ENCODE data around the gene PAX1.
A peak's percentile ranks its signal among the peaks of the same experiment; 100 is the strongest.

The PAX1 gene

GRCh38 chr20:21762646-21763045 lies 57.2 kb downstream of the PAX1 start:
- TF ChIP-seq CTCF (conservative IDR thresholded peaks at IDR 0.05) = no peak
- no peak overlapping the region for H3K27ac ChIP-seq

GRCh38 chr20:21767200-21767738 lies 61.8 kb downstream of the PAX1 start:
- H3K27ac ChIP-seq = peak overlapping the region; percentile 25; the same call in 1 of the 2 replicates
- no peak for TF ChIP-seq CTCF (conservative IDR thresholded peaks at IDR 0.05)

- TF ChIP-seq CTCF (conservative IDR thresholded peaks at IDR 0.05) = peak; percentile 82
- peak overlapping the region; percentile 25; the same call in 1 of the 2 replicates for H3K27ac ChIP-seq
Observed at GRCh38 chr20:21767739-21768223, 62.3 kb downstream of the PAX1 start.

Measured in VCaP (cell line).